GM12892 (cell line): ENCODE results near the gene VCL.

Source experiments
- POLR2A ChIP-seq: IDR thresholded peaks from 2 replicates; pipeline ENCODE4 v1.6.1; 2011; ENCODE audit warnings: low read depth, low read length, control low read depth
- TAF1 ChIP-seq: IDR thresholded peaks from 2 replicates; pipeline ENCODE4 v1.6.1; 2011; ENCODE audit warnings: low read depth, mild to moderate bottlenecking, control low read depth, low read length, borderline replicate concordance

- TF ChIP-seq POLR2A: no peak
- TF ChIP-seq TAF1: no peak
These were observed 95.7 kb downstream of the VCL start for GRCh38 chr10:74093530-74094164.
